Neural cell (in vitro differentiated cells): Measurements from ENCODE around the gene PKNOX2. TPM values are rescaled to one million over a fixed set of nuclear protein-coding genes. Genes with fewer than 3 reads are reported as not detected.

Experiments
- H2AFZ ChIP-seq: fragments of 200-600, 300-800 bp; sonication (generic), shearing (Covaris generic); 2 replicates; pipeline ENCODE4 v1.6.0; 2014; ENCODE audit warnings: low read depth, mild to moderate bottlenecking, antibody characterized with exemption, low read length, moderate library complexity
- H3F3A ChIP-seq: fragments of 200-600 bp; shearing (Covaris generic); 2 replicates; pipeline ENCODE4 v1.6.1; 2016; ENCODE audit warnings: mild to moderate bottlenecking, moderate library complexity, mixed read lengths, antibody characterized with exemption, low read length; ENCODE audit not compliant: insufficient read depth, poor library complexity, severe bottlenecking
- H3K27ac ChIP-seq: fragments of 200-600, 300-800 bp; sonication (generic), shearing (Covaris generic); 2 replicates; pipeline ENCODE4 v1.5.1; 2014; ENCODE audit warnings: mild to moderate bottlenecking, low read length, moderate library complexity
- H3K27me3 ChIP-seq: fragments of 300-800, 200-600 bp; sonication (generic), shearing (Covaris generic); 2 replicates; pipeline ENCODE4 v1.6.0; 2014; ENCODE audit warnings: mild to moderate bottlenecking, low read depth, low read length, moderate library complexity; ENCODE audit not compliant: insufficient read depth
- H3K36me3 ChIP-seq: fragments of 300-800, 200-600 bp; sonication (generic), shearing (Covaris generic); 2 replicates; pipeline ENCODE4 v1.5.1; 2014; ENCODE audit warnings: mild to moderate bottlenecking, antibody characterized with exemption, low read length, moderate library complexity; ENCODE audit not compliant: insufficient read depth
- H3K4me2 ChIP-seq: fragments of 300-800, 200-600 bp; sonication (generic), shearing (Covaris generic); 2 replicates; pipeline ENCODE4 v1.6.0; 2014; ENCODE audit warnings: mild to moderate bottlenecking, low read length
- H3K4me3 ChIP-seq: fragments of 300-800, 200-600 bp; sonication (generic), shearing (Covaris generic); 2 replicates; pipeline ENCODE4 v1.5.1; 2014; ENCODE audit warnings: mild to moderate bottlenecking, low read length, moderate library complexity
- H3K79me2 ChIP-seq: fragments of 200-600 bp; shearing (Covaris generic); replicated peaks from 2 replicates; pipeline ENCODE4 v1.6.0; 2014; ENCODE audit warnings: mild to moderate bottlenecking, low read length, moderate library complexity; ENCODE audit not compliant: insufficient read depth
- H3K9ac ChIP-seq: fragments of 300-800, 200-600 bp; sonication (generic), shearing (Covaris generic); 2 replicates; pipeline ENCODE4 v1.6.1; 2016; ENCODE audit warnings: mild to moderate bottlenecking, low read length, mixed read lengths
- H3K9me2 ChIP-seq: fragments of 200-600 bp; shearing (Covaris generic); 2 replicates; pipeline ENCODE4 v1.6.1; 2016; ENCODE audit warnings: mild to moderate bottlenecking, low read length, mixed read lengths; ENCODE audit not compliant: insufficient read depth
- H3K9me3 ChIP-seq: fragments of 200-600, 300-800 bp; sonication (generic), shearing (Covaris generic); 2 replicates; pipeline ENCODE4 v1.6.1; 2016; ENCODE audit warnings: mild to moderate bottlenecking, mixed run types, low read length, moderate library complexity, mixed read lengths
- H4K20me1 ChIP-seq: fragments of 200-600 bp; shearing (Covaris generic); 2 replicates; pipeline ENCODE4 v1.6.1; 2016; ENCODE audit warnings: mild to moderate bottlenecking, mixed run types; ENCODE audit not compliant: insufficient read depth
- EP300 ChIP-seq: fragments of 450-650 bp; conservative IDR thresholded peaks from 2 replicates; pipeline ENCODE4 v1.6.1; 2014; ENCODE audit warnings: antibody characterized with exemption, mild to moderate bottlenecking, moderate library complexity; ENCODE audit not compliant: poor library complexity, severe bottlenecking
- EZH2 ChIP-seq: fragments of 200-600, 300-800 bp; shearing (Covaris generic), sonication (generic); IDR thresholded peaks from 2 replicates; pipeline ENCODE4 v1.6.1; 2014; ENCODE audit warnings: antibody characterized with exemption, low read length, borderline replicate concordance, mild to moderate bottlenecking; ENCODE audit not compliant: insufficient read depth, poor library complexity, severe bottlenecking
- MXI1 ChIP-seq: fragments of 450-650 bp; conservative IDR thresholded peaks from 2 replicates; pipeline ENCODE4 v1.6.1; 2014; ENCODE audit warnings: antibody characterized with exemption, mild to moderate bottlenecking; ENCODE audit not compliant: poor library complexity, severe bottlenecking
- POLR2AphosphoS5 ChIP-seq: IDR thresholded peaks from 2 replicates; pipeline ENCODE4 v1.6.1; 2012
- RAD21 ChIP-seq: fragments of 450-650 bp; conservative IDR thresholded peaks from 2 replicates; pipeline ENCODE4 v1.6.1; 2014; ENCODE audit warnings: antibody characterized with exemption, mild to moderate bottlenecking, moderate library complexity
- SMC3 ChIP-seq: fragments of 450-650 bp; conservative IDR thresholded peaks from 2 replicates; pipeline ENCODE4 v1.6.1; 2014; ENCODE audit warnings: antibody characterized with exemption, mild to moderate bottlenecking, moderate library complexity; ENCODE audit not compliant: poor library complexity
- TAF1 ChIP-seq: IDR thresholded peaks from 2 replicates; pipeline ENCODE4 v1.6.1; 2012; ENCODE audit warnings: low read depth
- polyA plus RNA-seq: library from polyadenylated mRNA; depleted of rRNA; stranded (reverse); fragments of >200 nt; gene quantifications from 2 replicates; pipeline ENCODE4 v1.2.3, GENCODE V29; 2014
- TF ChIP-seq, protein P1 (sequence below): IDR thresholded peaks from 2 replicates; pipeline ENCODE4 v1.6.1; 2012; ENCODE audit warnings: borderline replicate concordance
- TF ChIP-seq, protein P2 (sequence below): fragments of 450-650 bp; IDR thresholded peaks from 2 replicates; pipeline ENCODE4 v1.5.1; 2014; ENCODE audit warnings: antibody characterized with exemption, mild to moderate bottlenecking, moderate library complexity; ENCODE audit not compliant: poor library complexity, severe bottlenecking

Gene PKNOX2
- polyA plus RNA-seq, 1 donor from 2014 or later = 0.99 TPM

DNA sequence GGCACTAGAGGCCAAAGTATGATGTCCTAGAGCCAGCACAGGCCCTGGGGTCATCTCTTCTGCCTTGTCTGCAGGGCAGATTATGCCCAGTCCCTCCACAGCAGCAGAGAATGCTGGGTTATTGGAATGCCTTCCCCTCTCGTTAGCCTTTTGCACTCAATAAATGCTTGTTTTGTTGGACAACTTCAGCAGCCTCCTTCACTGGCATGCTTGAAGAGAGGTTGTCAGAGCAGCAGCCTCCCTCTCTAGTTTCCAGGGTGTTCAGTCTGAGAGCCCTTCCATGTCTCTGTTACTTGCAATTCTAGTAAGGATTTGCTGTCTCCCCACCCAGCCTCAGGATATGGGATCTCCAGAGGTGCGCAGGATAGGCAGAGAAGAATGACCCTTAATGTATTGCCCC, 82.9 kb downstream of the PKNOX2 start:
- Histone ChIP-seq H3F3A (no peaks in the 10 kb centered on the region), H4K20me1 (no peaks in the 10 kb centered on the region), H3K4me3 (no peak overlapping the region), H3K36me3 (no peaks in the 10 kb centered on the region), H3K79me2 (no peaks in the 10 kb centered on the region), H3K4me2 (no peak overlapping the region), H3K9ac (no peak overlapping the region), H2AFZ (no peak overlapping the region), H3K27ac (no peak overlapping the region), H3K9me3 (no peaks in the 10 kb centered on the region), H3K27me3 (no peaks in the 10 kb centered on the region), H3K9me2 (no peaks in the 10 kb centered on the region)
- TF ChIP-seq POLR2AphosphoS5 (no peak), EZH2 (no peak), MXI1 (no peak), RAD21 (no peak), TAF1 (no peak), SMC3 (no peak), EP300 (no peak)
- TF ChIP-seq, protein P1, sequence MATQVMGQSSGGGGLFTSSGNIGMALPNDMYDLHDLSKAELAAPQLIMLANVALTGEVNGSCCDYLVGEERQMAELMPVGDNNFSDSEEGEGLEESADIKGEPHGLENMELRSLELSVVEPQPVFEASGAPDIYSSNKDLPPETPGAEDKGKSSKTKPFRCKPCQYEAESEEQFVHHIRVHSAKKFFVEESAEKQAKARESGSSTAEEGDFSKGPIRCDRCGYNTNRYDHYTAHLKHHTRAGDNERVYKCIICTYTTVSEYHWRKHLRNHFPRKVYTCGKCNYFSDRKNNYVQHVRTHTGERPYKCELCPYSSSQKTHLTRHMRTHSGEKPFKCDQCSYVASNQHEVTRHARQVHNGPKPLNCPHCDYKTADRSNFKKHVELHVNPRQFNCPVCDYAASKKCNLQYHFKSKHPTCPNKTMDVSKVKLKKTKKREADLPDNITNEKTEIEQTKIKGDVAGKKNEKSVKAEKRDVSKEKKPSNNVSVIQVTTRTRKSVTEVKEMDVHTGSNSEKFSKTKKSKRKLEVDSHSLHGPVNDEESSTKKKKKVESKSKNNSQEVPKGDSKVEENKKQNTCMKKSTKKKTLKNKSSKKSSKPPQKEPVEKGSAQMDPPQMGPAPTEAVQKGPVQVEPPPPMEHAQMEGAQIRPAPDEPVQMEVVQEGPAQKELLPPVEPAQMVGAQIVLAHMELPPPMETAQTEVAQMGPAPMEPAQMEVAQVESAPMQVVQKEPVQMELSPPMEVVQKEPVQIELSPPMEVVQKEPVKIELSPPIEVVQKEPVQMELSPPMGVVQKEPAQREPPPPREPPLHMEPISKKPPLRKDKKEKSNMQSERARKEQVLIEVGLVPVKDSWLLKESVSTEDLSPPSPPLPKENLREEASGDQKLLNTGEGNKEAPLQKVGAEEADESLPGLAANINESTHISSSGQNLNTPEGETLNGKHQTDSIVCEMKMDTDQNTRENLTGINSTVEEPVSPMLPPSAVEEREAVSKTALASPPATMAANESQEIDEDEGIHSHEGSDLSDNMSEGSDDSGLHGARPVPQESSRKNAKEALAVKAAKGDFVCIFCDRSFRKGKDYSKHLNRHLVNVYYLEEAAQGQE = no peak
- TF ChIP-seq, protein P2, sequence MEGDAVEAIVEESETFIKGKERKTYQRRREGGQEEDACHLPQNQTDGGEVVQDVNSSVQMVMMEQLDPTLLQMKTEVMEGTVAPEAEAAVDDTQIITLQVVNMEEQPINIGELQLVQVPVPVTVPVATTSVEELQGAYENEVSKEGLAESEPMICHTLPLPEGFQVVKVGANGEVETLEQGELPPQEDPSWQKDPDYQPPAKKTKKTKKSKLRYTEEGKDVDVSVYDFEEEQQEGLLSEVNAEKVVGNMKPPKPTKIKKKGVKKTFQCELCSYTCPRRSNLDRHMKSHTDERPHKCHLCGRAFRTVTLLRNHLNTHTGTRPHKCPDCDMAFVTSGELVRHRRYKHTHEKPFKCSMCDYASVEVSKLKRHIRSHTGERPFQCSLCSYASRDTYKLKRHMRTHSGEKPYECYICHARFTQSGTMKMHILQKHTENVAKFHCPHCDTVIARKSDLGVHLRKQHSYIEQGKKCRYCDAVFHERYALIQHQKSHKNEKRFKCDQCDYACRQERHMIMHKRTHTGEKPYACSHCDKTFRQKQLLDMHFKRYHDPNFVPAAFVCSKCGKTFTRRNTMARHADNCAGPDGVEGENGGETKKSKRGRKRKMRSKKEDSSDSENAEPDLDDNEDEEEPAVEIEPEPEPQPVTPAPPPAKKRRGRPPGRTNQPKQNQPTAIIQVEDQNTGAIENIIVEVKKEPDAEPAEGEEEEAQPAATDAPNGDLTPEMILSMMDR = no peak

DNA sequence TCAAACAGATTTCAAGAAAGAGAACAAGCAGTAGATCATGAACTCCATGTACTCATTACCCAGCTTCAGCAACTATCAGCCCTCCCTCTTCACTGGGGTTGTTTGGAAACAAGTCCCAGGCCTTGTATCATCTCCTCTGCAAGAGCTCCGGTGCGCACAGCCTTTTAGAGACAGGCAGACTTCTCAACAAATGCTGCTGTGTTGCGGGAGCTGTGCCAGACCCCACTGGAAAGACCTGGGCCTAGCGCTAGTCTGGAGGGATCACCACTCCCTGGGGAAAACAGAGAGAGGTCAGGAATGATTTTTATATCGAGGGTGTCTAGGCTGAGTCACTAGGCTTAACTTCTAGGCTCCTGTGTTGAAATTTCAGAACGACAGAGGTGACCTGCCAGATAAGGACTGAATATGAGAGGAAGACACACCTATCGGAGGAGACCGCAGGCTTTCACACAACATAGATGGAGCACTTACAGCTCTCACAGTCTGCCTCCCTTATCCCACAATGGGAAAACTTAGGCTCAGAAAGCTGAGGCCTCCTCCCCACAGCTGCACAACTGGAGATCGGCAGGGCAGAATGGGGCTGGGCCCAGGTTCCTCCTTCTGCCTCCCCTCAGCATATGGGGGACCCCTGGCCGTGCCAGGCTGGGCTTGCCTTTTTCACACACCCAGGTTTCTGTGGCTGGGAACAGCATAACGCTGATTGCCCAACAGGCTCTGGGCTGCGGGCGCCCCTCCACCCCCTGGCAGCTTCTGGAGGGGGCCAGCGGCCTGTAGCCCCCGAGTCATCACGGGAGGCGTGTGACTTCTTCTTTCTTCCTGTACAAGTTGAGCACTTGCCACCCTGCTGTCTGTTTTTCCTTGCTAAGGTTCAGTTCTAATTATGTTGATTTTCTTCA, 86.0 kb downstream of the PKNOX2 start:
- TF ChIP-seq SMC3 (no peak), RAD21 (no peak), POLR2AphosphoS5 (no peak), EZH2 (no peak), MXI1 (no peak), EP300 (no peak), TAF1 (no peak)
- TF ChIP-seq, protein P2 = no peak
- TF ChIP-seq, protein P1 = no peak
- H2AFZ ChIP-seq = no peak overlapping the region

More for the DNA sequence above, 86.0 kb downstream of the PKNOX2 start:
- H4K20me1 ChIP-seq = no peaks in the 10 kb centered on the region
- H3K79me2 ChIP-seq = no peaks in the 10 kb centered on the region
- H3K4me2 ChIP-seq = no peak overlapping the region
- no peaks in the 10 kb centered on the region for H3K9me2 ChIP-seq
- H3K4me3 ChIP-seq = no peak overlapping the region
- no peaks in the 10 kb centered on the region for H3K27me3 ChIP-seq
- H3K27ac ChIP-seq = peak overlapping the region; percentile 26
- H3K9me3 ChIP-seq = no peaks in the 10 kb centered on the region
- H3K36me3 ChIP-seq = no peaks in the 10 kb centered on the region
- H3K9ac ChIP-seq = no peak overlapping the region
- H3F3A ChIP-seq = no peaks in the 10 kb centered on the region
